Glomerular visceral epithelial cell (primary cell): ENCODE results near the gene AKAP9.
"Not testable (repeated sequence)": the region's sequence is repeated elsewhere in the genome, so short reads cannot be mapped to it uniquely, and the experiment has no call there.

Experiments used
- DNase-seq: peaks from one replicate; pipeline ENCODE4 v3.0.0-alpha.2; 2016; ENCODE audit errors: extremely low spot score

Gene AKAP9

GRCh38 chr7:92061154-92061553, 120.5 kb downstream of the AKAP9 start:
- no peak for DNase-seq

- DNase-seq = no peak
These were observed 123.9 kb downstream of the AKAP9 start for GRCh38 chr7:92064438-92065029.

GRCh38 chr7:92071032-92071431, 130.4 kb downstream of the AKAP9 start:
- no peak for DNase-seq

- no peak for DNase-seq
These were observed 131.5 kb downstream of the AKAP9 start for GRCh38 chr7:92072121-92072520.

GRCh38 chr7:92072708-92073107, 132.0 kb downstream of the AKAP9 start:
- DNase-seq = no peak

GRCh38 chr7:92075455-92076158, 134.9 kb downstream of the AKAP9 start:
- DNase-seq = no peak

- DNase-seq = no peak
These were observed 135.8 kb downstream of the AKAP9 start for GRCh38 chr7:92076509-92076908.

- not testable (repeated sequence) for DNase-seq
These were observed 143.3 kb downstream of the AKAP9 start for GRCh38 chr7:92083922-92084321.

- DNase-seq = no peak
These were observed 147.6 kb downstream of the AKAP9 start for GRCh38 chr7:92088266-92088665.

GRCh38 chr7:92092210-92092609, 151.5 kb downstream of the AKAP9 start:
- no peak for DNase-seq

GRCh38 chr7:92095380-92095779, 154.7 kb downstream of the AKAP9 start:
- DNase-seq = no peak

- no peak for DNase-seq
These were observed 159.9 kb downstream of the AKAP9 start for GRCh38 chr7:92100534-92100933.

GRCh38 chr7:92102862-92103261, 162.2 kb downstream of the AKAP9 start:
- DNase-seq = not testable (repeated sequence)

GRCh38 chr7:92108821-92109220, 168.2 kb downstream of the AKAP9 start:
- DNase-seq = no peak

GRCh38 chr7:92110857-92111256, 170.2 kb downstream of the AKAP9 start:
- DNase-seq = no peak

- no peak for DNase-seq
These were observed 175.2 kb downstream of the AKAP9 start for GRCh38 chr7:92115821-92116220.

GRCh38 chr7:92116949-92117348, 176.3 kb downstream of the AKAP9 start:
- DNase-seq = no peak

- DNase-seq = no peak
These were observed 178.6 kb downstream of the AKAP9 start for GRCh38 chr7:92119213-92119759.

GRCh38 chr7:92121681-92122080, 181.0 kb downstream of the AKAP9 start:
- no peak for DNase-seq

GRCh38 chr7:92131093-92131492, 190.4 kb downstream of the AKAP9 start:
- no peak for DNase-seq

GRCh38 chr7:92131764-92132330, 191.2 kb downstream of the AKAP9 start:
- no peak for DNase-seq

- no peak for DNase-seq
These were observed 192.6 kb downstream of the AKAP9 start for GRCh38 chr7:92133133-92133736.
